Aortic smooth muscle cell (primary cell): Measurements from ENCODE around the gene FRMD8. TPM values are rescaled to one million over a fixed set of nuclear protein-coding genes. Genes with fewer than 3 reads are reported as not detected.

ENCODE experiments used
- total RNA-seq: library from RNA; depleted of rRNA; stranded (reverse); fragments of >200 nt; gene quantifications from 2 replicates; pipeline ENCODE4 v1.2.3, GENCODE V29; 2014

The FRMD8 gene, protein sequence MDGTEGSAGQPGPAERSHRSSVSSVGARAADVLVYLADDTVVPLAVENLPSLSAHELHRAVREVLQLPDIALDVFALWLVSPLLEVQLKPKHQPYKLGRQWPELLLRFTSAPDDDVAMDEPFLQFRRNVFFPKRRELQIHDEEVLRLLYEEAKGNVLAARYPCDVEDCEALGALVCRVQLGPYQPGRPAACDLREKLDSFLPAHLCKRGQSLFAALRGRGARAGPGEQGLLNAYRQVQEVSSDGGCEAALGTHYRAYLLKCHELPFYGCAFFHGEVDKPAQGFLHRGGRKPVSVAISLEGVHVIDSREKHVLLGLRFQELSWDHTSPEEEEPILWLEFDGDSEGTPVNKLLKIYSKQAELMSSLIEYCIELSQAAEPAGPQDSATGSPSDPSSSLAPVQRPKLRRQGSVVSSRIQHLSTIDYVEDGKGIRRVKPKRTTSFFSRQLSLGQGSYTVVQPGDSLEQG
- total RNA-seq: 33.5 and 44.3 TPM in 2 replicates

DNA sequence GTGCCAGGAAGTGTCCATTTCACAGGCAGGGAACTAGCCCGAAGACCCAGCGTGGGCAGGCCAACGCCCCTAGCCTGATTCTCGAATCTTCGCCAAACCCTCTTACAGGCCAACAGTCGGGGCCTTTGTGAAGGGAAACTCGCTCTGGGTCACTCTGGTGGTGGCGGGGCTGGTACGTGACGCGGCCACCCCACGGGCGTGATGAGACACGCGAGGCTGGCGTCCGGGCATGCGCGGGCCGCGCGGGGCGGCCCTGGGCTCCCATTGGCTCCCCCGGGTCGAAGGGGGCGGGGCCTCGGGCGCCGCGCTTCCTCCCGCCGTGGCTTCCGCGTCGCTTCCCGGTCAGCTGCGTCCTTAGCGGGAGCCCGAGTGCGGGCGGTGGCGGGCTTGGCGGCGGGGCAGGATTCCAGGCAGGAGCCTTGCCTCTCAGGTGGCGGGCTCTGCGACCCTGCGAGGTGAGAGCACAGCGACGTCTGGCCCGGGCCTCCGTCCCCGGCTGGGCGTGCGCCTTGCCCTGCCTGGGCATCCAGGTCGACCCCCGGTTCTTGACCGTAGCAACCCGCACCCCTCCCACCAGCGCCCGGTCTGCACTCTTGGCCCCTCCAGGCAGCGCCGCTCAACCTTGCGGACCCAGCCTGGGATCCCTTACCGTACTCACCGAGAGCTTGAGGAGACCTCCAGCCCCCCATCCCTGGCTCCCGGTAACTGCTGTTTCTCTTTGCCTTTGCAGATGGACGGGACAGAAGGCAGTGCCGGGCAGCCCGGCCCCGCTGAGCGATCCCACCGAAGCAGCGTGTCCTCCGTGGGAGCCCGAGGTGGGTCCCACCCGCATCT is at the start of gene FRMD8:
Gene FRMD8 (plus strand): TSS at position 331 of the 834 bp plus-strand sequence. CDS start 400 bp downstream, at position 731.

GRCh38 chr11:65354265-65355012 is 32.0 kb upstream of the FRMD8 start, which contains the start of gene TIGD3:
Gene TIGD3, plus strand, starts transcription at chr11:65354751. Its CDS starts 1,058 bp downstream, at chr11:65355809.

DNA sequence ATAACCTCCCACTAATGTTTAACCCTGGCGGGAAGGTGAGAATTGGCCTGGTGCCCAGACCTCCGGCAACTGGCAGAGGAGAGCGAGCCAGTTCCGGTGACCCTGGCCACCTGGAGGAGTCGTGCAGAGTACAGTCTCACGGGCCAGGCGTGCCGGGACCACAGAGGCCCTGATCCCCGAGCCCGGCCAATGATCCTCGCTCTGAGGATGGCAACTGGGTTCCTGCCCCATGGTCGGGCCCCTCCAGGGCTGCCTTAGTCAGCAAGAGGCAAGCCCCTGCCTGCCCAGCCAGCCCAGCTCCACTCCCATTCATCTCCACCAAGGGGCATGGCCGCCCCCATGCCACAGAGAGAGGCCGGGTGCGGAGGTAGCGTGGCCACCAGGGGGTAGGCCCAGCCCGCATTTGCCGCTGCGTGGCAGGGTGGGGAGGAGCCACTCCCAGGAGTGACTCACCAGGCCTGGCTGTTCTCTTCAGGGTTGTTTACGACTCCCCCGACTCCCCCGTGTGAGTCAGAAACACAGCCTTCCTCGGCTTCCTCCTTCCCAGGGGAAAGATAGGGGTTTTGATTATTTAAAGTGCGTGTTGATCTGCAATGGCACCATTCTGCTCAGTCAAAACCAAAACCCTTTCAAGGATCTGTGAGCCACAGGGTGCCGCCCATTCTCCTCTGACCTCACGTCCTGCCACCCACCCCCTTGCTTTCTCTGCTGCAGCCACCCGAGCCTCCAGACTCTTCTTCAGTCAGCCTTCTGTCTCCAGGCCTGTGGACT is 4.2 kb upstream of the FRMD8 start, which contains the start of gene SLC25A45:
Gene SLC25A45 (minus strand): TSS at position 614 of the 771 bp plus-strand sequence. CDS start 695 bp downstream, outside the sequence.

DNA sequence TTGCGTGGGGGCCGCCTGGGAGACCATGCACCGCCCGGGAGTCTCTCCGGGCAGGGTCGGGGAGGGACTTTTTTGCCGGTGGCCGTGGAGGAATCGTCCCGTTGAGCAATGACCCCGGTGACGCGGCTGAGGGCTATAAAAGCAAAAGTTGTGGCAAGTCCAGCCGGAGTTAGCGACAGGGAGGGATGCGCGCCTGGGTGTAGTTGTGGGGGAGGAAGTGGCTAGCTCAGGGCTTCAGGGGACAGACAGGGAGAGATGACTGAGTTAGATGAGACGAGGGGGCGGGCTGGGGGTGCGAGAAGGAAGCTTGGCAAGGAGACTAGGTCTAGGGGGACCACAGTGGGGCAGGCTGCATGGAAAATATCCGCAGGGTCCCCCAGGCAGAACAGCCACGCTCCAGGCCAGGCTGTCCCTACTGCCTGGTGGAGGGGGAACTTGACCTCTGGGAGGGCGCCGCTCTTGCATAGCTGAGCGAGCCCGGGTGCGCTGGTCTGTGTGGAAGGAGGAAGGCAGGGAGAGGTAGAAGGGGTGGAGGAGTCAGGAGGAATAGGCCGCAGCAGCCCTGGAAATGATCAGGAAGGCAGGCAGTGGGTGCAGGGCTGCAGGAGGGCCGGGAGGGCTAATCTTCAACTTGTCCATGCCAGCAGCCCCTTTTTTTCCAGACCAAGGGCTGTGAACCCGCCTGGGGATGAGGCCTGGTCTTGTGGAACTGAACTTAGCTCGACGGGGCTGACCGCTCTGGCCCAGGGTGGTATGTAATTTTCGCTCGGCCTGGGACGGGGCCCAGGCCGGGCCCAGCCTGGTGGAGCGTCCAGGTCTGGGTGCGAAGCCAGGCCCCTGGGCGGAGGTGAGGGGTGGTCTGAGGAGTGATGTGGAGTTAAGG is 36.4 kb downstream of the FRMD8 start, which contains the start of gene NEAT1:
Gene NEAT1 (plus strand): TSS at position 166 of the 883 bp plus-strand sequence.

Other genes starting within 250 kb of the FRMD8 start
- gene SPDYC, start 216.4 kb upstream of the FRMD8 start, total RNA-seq: not detected in 2 replicates
- gene CAPN1, start 204.7 kb upstream of the FRMD8 start, total RNA-seq: 88.9 and 117 TPM in 2 replicates
- gene POLA2, start 124.7 kb upstream of the FRMD8 start, total RNA-seq: 3.9 and 7.0 TPM in 2 replicates
- gene CDC42EP2, start 71.8 kb upstream of the FRMD8 start, total RNA-seq: 7.3 and 12.8 TPM in 2 replicates
- 25.8 and 33.8 TPM in 2 replicates for gene DPF2, start 52.8 kb upstream of the FRMD8 start, total RNA-seq
- 0.13 TPM in 1 of 2 replicates, not detected in the other for gene TIGD3, start 31.9 kb upstream of the FRMD8 start, total RNA-seq
- 2.1 and 2.2 TPM in 2 replicates for gene SLC25A45, start 4.0 kb upstream of the FRMD8 start, total RNA-seq
- 182 and 369 TPM in 2 replicates for gene NEAT1, start 36.2 kb downstream of the FRMD8 start, total RNA-seq
- gene MALAT1, start 112.4 kb downstream of the FRMD8 start, total RNA-seq: 9,504 and 16,975 TPM in 2 replicates
- 81.8 and 103 TPM in 2 replicates for gene SCYL1, start 138.4 kb downstream of the FRMD8 start, total RNA-seq
- 59.5 and 86.0 TPM in 2 replicates for gene LTBP3, start 171.7 kb downstream of the FRMD8 start, total RNA-seq
- 28.5 and 40.3 TPM in 2 replicates for gene ZNRD2, start 183.8 kb downstream of the FRMD8 start, total RNA-seq
- gene FAM89B, start 185.9 kb downstream of the FRMD8 start, total RNA-seq: 19.4 and 22.1 TPM in 2 replicates
- 116 and 131 TPM in 2 replicates for gene EHBP1L1, start 189.4 kb downstream of the FRMD8 start, total RNA-seq
- 0.06 and 0.13 TPM in 2 replicates for gene KCNK7, start 209.2 kb downstream of the FRMD8 start, total RNA-seq
- gene MAP3K11, start 227.6 kb downstream of the FRMD8 start, total RNA-seq: 23.8 and 23.9 TPM in 2 replicates
- gene PCNX3, start 229.1 kb downstream of the FRMD8 start, total RNA-seq: 12.7 and 14.7 TPM in 2 replicates